GM18508 (cell line): Measurements from ENCODE around the gene SP140.
"Not testable (repeated sequence)": the region's sequence is repeated elsewhere in the genome, so short reads cannot be mapped to it uniquely, and the experiment has no call there.

Experiments
- ATAC-seq: cut with Tn5 transposase; IDR thresholded peaks from one replicate; pipeline ENCODE4 v1.9.1; 2021; ENCODE audit warnings: moderate number of reproducible peaks; ENCODE audit not compliant: insufficient read depth, unreplicated experiment

The SP140 gene

GRCh38 chr2:230269715-230270114 lies 44.2 kb downstream of the SP140 start:
- ATAC-seq = no peak

DNA sequence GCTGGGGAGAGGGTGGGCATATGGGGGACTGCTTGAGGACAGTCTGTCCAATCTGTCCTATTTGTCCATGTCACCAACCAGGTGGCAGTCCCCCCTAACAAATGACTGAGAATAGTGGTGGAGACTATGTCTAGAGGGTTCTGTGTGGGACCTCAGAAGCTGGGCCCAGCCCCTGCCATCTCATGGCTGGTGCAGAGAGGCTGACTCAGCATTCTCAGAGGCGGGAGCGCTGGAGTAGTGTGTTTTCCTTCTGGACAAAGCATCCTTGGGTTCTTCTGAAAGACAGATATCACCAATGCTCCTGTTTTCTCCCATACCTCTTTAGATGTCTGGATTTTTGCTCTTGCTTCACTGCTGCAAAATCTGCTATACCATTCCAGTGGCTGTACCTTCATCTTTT lies 57.4 kb downstream of the SP140 start:
- ATAC-seq = no peak

- no peak for ATAC-seq
Observed at GRCh38 chr2:230286048-230286447, 60.5 kb downstream of the SP140 start.

DNA sequence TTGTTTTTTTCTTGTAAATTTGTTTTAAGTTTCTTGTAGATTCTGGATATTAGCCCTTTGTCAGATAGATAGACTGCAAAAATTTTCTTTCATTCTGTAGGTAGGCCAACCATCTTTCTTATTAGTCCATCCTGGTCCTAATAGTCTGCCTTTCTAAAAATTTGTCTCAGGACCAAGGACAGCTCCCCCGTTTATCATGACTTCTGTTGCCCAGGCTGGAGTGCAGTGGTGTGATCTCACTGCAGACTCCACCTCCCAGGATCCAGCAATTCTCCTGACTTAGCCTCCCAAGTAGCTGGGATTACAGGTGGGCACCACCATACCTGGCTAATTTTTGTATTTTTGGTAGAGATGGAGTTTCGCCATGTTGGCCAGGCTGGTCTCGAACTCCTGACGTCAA lies 63.8 kb downstream of the SP140 start:
- not testable (repeated sequence) for ATAC-seq

DNA sequence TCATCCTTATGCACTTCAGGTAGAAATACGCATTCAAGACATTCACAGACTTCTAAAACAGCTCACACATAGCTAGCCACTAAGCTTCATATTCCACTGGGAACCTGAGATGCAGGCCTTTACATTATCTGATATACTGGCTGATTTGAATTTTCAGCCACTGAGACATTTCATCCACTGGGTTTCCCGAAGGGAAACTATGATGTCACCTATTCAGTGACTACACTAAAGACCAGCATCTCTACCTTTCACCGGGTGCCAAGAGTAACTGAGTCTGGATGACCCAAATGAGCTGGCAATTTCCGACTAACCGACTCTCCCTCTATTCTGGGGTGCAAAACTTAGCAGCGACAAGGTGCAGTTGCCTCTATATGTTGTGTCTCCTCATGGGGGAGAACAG lies 69.7 kb downstream of the SP140 start:
- ATAC-seq = no peak

- no peak for ATAC-seq
Observed at GRCh38 chr2:230296917-230297316, 71.4 kb downstream of the SP140 start.

DNA sequence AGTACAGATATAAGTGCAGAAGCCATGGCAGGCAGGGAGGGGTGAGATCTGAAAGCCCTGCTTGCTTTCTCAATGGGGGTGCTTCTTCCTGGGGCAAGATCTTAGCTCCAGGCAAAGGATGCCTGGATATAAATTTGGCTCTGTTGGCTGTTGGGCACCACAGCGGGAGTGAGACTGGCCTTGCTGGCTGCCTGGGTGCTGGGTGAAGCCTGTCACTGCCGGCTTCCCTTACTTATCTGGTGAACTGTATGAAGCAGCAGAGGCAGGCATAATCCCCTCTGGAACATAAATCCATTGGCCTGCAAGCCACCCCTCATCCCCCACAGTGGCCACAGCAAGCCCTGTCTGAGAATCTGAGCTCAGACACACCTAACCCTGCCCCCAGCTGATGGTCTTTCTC lies 74.1 kb downstream of the SP140 start:
- ATAC-seq = no peak

DNA sequence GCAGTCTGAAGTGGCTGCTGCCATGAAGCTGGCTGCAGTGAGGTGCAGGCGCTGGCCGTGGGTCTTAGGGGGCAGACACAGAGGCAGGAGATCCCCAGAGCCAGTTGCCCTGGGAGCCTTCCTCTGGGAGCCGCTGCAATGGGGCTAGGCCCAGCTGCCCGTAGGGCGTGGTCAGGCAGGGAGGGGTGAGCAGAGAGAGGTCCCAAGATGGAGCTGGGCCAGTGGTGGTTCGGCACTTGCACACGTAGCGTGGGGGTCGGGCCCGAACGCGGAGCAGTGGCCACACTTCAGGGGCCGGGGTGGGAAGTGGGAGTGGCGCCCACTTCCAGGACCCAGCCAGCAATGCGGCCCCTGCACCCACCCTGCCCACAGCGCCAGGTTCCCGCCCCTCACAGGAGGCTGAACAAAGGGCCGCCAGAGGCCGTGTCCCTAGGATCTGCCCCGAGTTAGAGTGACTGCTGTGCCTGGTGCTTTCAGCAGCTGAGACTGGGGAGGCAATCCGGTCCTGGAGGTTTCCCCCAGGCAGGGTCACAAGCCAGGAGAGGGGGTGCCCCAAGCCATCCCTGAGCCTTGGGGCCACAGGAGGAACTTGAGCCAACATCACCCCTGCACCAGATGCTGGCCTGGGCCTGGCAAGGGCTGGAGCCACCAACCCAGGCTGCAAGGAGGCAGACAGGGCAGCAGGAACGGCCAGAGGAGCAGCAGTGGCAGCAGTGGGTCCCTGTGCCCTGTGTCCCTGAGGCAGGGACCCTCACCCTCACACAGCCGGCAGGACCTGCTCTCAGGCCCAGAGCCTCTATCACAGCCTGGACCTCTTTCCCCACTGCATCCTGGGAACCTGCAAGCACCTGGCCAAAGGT lies 80.1 kb downstream of the SP140 start:
- ATAC-seq = no peak

- ATAC-seq = no peak
Observed at GRCh38 chr2:230306474-230306873, 80.9 kb downstream of the SP140 start.

DNA sequence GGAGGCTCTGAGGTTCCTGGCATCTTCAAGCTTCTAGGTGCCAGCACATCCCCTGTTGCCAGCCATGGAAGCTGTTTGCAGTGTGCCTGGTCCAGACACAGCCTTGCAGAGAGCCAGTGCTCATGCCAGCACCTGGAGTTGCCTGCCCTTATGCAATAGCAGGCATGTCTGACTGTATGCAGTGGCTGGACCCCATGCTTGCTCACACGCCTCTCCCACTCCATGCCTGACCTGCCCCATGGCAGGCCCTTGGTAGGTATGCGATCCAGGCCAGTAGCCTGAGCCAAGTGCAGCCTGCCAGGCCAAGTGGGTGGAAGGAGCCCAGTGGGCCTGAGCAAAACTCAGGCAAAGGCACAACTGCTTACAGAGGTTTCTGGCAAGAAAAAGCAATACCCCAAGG lies 81.9 kb downstream of the SP140 start:
- ATAC-seq = no peak

- no peak for ATAC-seq
Observed at GRCh38 chr2:230308402-230309000, 83.0 kb downstream of the SP140 start.

DNA sequence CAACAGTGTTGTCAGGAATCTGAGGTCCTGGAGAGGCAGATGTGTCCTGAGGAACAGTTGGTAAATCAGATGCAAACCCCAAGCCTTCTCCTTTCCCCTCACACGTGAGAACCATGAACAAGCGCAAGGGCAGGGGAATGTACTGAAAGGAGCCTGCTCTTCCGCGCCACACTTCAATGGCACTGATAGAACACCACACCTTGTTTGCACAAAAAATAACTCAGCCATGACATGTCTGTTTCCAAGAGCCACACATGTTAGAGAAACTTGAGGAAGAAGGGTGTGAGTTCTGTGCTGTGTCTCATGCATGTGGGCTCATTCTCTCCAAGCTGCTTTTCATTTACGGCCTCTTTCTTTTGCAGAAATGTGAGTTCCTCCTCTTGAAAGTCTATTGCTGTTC lies 85.3 kb downstream of the SP140 start:
- ATAC-seq = not testable (repeated sequence)

GRCh38 chr2:230311634-230312033 lies 86.1 kb downstream of the SP140 start:
- not testable (repeated sequence) for ATAC-seq

- no peak for ATAC-seq
Observed at GRCh38 chr2:230312638-230313037, 87.1 kb downstream of the SP140 start.

DNA sequence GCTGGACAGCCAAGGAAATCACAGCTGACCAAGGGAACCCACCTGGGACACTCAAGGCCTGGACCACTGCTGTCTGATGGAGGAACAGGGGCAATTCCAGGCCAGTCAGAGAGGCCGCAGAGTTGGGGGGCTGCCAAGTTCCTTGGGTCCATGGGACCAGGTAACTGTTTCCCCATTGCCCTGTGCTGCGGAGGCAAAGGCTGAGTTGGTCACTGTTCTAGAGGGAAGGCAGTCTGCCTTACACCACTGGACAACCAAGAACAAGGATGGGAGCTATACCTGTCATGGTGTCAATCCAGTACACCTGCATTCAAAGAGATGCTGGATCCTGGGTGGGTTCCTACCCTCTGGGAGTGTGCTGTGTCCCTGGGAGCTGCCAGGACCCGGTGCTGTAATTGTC lies 91.8 kb downstream of the SP140 start:
- ATAC-seq = no peak

DNA sequence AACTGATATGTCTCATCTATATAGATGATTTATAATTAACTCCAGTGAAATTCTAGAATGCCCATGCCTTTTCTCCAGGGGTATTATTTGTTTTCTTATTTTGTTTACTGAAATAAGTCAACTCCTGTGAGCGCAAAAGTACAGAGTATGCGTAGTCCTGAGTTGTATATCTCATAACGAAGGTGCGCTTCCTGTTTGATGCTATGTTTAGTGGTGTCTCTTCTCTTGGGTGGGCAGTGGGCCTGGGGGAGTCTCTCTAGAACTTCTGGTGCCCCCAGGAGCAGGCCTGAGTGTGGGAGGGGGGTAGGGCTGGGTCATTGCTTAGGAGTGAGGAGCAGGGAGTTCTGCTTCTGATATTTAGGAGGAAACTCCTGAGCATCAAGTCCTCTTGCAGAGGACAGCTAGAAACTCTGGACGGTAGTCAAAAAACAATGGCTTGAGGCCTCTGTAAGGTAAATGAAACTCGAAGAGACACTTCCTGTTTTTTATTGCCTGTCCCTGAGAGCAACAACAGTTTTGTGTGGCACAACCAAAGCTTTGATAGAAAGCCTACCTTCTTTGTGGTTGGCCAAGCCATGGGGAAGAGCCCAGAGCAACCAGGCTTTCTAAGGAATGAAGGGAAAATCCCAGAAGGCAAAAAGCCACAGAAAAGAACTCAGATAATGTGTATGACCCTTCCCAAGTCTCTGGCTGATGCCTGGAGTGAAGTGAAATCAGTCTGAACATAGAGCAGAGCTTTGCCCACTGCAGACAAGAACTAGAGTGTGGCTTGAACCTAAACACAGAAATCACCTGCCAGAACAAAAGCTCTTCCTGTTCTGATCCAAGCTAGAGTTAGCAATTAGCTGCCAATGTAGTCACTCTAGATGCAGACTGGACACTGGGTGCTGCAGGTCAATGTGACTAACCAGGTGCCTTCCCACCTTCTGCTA lies 92.9 kb downstream of the SP140 start:
- no peak for ATAC-seq

DNA sequence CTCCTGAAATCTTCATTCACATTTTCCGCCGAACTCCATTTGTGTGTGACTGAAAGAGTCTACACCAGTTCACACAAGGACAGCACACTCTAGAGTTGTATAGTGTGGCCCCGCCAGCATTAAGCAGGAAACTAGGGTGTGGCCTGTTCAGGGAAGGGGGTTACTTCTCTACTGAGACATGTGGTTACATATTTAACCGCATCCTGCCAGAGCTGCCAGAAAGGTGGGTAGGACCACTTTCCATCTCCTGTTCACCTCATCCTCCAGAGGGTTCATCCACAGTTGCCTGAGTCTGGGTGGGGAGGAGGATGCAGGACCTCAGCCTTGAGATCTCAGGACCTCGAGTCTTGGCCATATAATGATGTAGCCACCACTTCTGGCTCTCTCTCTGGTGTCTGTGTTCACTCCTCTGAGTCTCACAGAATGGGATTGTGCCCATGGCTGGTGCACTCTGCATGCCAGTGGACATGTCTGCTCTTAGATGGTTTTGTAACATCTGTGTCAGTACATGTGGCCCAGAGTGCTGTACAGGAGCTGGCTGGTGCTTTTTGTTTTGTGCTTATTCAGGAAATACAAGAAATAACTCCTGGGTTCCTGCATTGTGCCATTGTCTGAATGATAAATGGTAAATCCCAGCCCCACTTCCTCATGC lies 93.8 kb downstream of the SP140 start:
- peak; percentile 84 for ATAC-seq

DNA sequence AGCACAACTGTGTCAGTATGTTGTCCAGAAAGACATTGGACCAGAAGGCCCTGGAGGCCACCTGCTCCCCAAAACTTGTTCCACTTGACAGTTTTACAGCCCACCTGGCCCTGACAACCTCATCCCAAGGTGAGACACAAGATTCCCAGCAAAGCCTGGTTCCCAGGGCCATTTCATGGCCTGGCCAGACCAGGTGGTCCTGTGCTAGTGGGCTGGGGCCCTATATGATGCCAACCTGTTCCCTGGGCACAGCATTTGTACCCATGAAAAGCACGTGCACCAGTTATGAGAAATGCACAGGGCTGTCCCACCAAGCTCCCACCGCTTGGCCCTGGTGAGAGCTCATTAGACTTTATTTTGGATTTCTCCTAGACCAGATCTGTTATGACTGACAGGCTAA lies 95.5 kb downstream of the SP140 start:
- no peak for ATAC-seq

- no peak for ATAC-seq
Observed at GRCh38 chr2:230322561-230323384, 97.2 kb downstream of the SP140 start.
